Kidney epithelial cell (primary cell): ENCODE measurements around the gene HES2. TPM values are rescaled to one million over a fixed set of nuclear protein-coding genes. Genes with fewer than 3 reads are reported as not detected.

Experiments used
- DNase-seq: peaks from one replicate; pipeline ENCODE4 v3.0.0-alpha.2; 2010; ENCODE audit warnings: low read depth
- H3K27me3 ChIP-seq: 2 replicates; pipeline ENCODE4 v1.6.0; 2011; ENCODE audit warnings: low read length; ENCODE audit not compliant: control insufficient read depth, insufficient read depth
- H3K36me3 ChIP-seq: 2 replicates; pipeline ENCODE4 v1.5.1; 2011; ENCODE audit warnings: low read length; ENCODE audit not compliant: control insufficient read depth, insufficient read depth
- H3K4me3 ChIP-seq: 2 replicates; pipeline ENCODE4 v1.5.1; 2011; ENCODE audit warnings: low read depth, mild to moderate bottlenecking, control low read depth, low read length
- total RNA-seq: library from RNA; depleted of rRNA; stranded (reverse); fragments of >200 nt; gene quantifications from 2 replicates; pipeline ENCODE4 v1.2.3, GENCODE V29; 2015
- TF ChIP-seq, protein P1 (sequence below): IDR thresholded peaks from 2 replicates; pipeline ENCODE4 v1.5.1; 2011; ENCODE audit warnings: mild to moderate bottlenecking, moderate library complexity, low read length, control low read depth, inconsistent platforms; ENCODE audit not compliant: insufficient read depth, poor library complexity, severe bottlenecking

HES2 gene
- total RNA-seq, result 15.9 and 27.8 TPM in 2 replicates

- Histone ChIP-seq H3K27me3 (peaks cover 85% of the 10 kb centered on the region), H3K4me3 (peak within 1 kb of the TSS; percentile 23), H3K36me3 (no peaks in the 10 kb centered on the region)
- no peak for DNase-seq
- TF ChIP-seq, protein P1, sequence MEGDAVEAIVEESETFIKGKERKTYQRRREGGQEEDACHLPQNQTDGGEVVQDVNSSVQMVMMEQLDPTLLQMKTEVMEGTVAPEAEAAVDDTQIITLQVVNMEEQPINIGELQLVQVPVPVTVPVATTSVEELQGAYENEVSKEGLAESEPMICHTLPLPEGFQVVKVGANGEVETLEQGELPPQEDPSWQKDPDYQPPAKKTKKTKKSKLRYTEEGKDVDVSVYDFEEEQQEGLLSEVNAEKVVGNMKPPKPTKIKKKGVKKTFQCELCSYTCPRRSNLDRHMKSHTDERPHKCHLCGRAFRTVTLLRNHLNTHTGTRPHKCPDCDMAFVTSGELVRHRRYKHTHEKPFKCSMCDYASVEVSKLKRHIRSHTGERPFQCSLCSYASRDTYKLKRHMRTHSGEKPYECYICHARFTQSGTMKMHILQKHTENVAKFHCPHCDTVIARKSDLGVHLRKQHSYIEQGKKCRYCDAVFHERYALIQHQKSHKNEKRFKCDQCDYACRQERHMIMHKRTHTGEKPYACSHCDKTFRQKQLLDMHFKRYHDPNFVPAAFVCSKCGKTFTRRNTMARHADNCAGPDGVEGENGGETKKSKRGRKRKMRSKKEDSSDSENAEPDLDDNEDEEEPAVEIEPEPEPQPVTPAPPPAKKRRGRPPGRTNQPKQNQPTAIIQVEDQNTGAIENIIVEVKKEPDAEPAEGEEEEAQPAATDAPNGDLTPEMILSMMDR, result no peak
Measured at GRCh38 chr1:6419804-6420453, at the start of gene HES2. TSS of gene HES2 (minus strand) at chr1:6419919. CDS start at chr1:6419820, 99 bp downstream.

DNA sequence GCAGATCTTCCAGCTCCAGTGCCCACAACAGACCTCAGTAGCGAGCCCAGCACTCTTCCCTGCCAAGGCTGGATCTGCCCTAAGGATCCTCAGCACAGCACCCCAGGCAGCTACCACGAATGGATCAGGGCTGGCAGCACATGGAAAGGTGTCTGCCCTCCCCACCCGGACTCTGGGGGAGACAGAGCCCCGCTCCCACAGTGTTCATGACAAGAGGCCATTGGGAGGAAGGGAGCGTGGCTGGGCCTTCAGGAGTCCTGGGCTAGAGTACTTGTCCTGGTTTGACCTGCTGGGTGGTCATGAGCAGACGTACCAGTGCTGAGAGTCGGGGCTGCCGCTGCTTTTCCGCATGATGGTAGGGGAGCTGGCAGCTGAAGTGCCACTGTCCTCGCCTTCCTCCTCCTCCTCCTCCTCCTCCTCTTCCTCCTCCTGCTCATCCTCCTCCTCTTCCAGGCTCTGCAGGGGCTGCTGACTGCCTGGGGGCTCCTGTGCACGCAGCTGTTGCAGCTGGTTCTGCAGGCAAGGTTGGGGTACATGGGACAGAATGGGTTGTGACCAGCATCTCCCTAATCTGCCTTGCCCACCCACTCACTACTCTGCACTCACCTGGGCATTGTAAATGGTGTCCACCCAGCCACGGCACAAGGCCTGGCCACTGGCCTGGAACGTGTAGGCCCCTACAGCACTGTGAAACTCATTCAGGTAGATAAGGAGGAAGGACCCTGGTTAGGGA, 49.2 kb upstream of the HES2 start:
- no peak overlapping the region for H3K4me3 ChIP-seq
- TF ChIP-seq, protein P1, result no peak
- no peak for DNase-seq
- no peaks in the 10 kb centered on the region for H3K27me3 ChIP-seq
- peaks cover 8% of the 10 kb centered on the region for H3K36me3 ChIP-seq

- peaks cover 8% of the 10 kb centered on the region for H3K36me3 ChIP-seq
- no peaks in the 10 kb centered on the region for H3K27me3 ChIP-seq
- H3K4me3 ChIP-seq, result no peak overlapping the region
- DNase-seq, result no peak
- TF ChIP-seq, protein P1, result no peak
Measured at GRCh38 chr1:6467744-6468688, 48.3 kb upstream of the HES2 start.

DNA sequence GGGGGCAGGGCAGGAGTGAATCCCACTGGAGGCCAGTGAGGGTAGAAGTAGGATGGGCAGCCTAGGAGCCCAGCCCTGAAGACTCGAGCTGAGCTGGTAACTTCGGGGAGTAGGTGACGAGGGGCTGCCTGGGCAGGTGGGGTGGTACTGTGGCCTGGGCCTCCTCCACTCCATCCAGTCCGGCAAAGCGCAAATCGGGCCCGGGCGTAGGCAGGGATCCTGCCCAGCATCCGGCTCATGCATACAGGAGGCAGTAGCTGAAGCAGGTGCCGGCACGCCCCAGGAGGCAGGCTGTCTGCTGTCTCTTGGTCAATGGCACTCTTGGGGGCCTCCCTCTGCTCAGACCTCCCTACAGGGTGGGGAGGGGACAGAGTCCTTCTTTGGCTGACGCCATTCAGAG, 47.5 kb upstream of the HES2 start:
- H3K36me3 ChIP-seq, result peaks cover 9% of the 10 kb centered on the region

DNA sequence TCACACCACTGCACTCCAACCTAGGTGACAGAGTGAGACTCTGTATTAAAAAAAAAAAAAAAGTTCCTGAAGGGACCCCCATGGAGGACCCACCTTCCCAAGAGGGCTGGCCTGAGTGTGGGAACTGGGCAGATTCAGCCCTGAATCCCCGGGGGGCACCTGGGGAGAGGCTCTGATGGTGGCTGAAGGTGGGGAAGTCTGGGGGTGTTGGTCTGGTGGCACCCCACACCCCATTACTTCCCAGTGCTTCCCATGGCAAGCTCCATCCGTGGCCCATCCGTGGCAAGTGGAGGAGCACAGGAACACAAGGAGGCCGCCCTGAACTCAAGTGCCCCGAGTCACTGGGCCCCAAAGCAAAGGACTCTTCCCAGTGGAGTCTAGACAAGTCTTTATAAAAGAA, 47.0 kb upstream of the HES2 start:
- TF ChIP-seq, protein P1, result no peak
- Histone ChIP-seq H3K36me3 (peaks cover 7% of the 10 kb centered on the region), H3K4me3 (no peak overlapping the region), H3K27me3 (no peaks in the 10 kb centered on the region)
- no peak for DNase-seq

More for the DNA sequence above, 47.5 kb upstream of the HES2 start:
- no peaks in the 10 kb centered on the region for H3K27me3 ChIP-seq
- TF ChIP-seq, protein P1, result no peak
- no peak for DNase-seq
- no peak overlapping the region for H3K4me3 ChIP-seq
